ENCODE measurements around the gene LARP4.

- TF ChIP-seq CTCF (IDR thresholded peaks at IDR 0.05; ENCODE audit: insufficient read depth, low read length, poor library complexity, severe bottlenecking) = no peak
- no peak for TF ChIP-seq EZH2phosphoT487 (conservative IDR thresholded peaks at IDR 0.05; ENCODE audit: low read length)
Observed at GRCh38 chr12:50477241-50477832, 76.7 kb downstream of the LARP4 start.

Measured in SU-DHL-6 (cell line).